HG03066 (cell line): ENCODE results near the gene PRR16.

Experiments
- ATAC-seq: cut with Tn5 transposase; IDR thresholded peaks from one replicate; pipeline ENCODE4 v1.9.1; 2021; ENCODE audit warnings: low read depth; ENCODE audit not compliant: unreplicated experiment

Gene PRR16

GRCh38 chr5:120461251-120461650, 2.8 kb upstream of the PRR16 start:
- no peak for ATAC-seq

- ATAC-seq, result no peak
Observed at GRCh38 chr5:120463006-120463680, 957 bp upstream of the PRR16 start.

GRCh38 chr5:120464627-120465435, 731 bp downstream of the PRR16 start:
- ATAC-seq, result no peak

GRCh38 chr5:120465436-120465961, 1.4 kb downstream of the PRR16 start:
- no peak for ATAC-seq

- ATAC-seq, result no peak
Observed at GRCh38 chr5:120466341-120467006, 2.4 kb downstream of the PRR16 start.

GRCh38 chr5:120471971-120472370, 7.9 kb downstream of the PRR16 start:
- no peak for ATAC-seq

- no peak for ATAC-seq
Observed at GRCh38 chr5:120472911-120473310, 8.8 kb downstream of the PRR16 start.

GRCh38 chr5:120473332-120473731, 9.2 kb downstream of the PRR16 start:
- no peak for ATAC-seq

GRCh38 chr5:120476063-120476462, 12.0 kb downstream of the PRR16 start:
- no peak for ATAC-seq

GRCh38 chr5:120479066-120479465, 15.0 kb downstream of the PRR16 start:
- ATAC-seq, result no peak

- no peak for ATAC-seq
Observed at GRCh38 chr5:120499876-120500563, 35.9 kb downstream of the PRR16 start.

GRCh38 chr5:120502531-120502930, 38.4 kb downstream of the PRR16 start:
- no peak for ATAC-seq

- no peak for ATAC-seq
Observed at GRCh38 chr5:120503341-120503740, 39.2 kb downstream of the PRR16 start.

GRCh38 chr5:120504057-120504456, 40.0 kb downstream of the PRR16 start:
- ATAC-seq, result no peak

- ATAC-seq, result no peak
Observed at GRCh38 chr5:120507197-120507596, 43.1 kb downstream of the PRR16 start.

- no peak for ATAC-seq
Observed at GRCh38 chr5:120507800-120508463, 43.8 kb downstream of the PRR16 start.

GRCh38 chr5:120509053-120509452, 45.0 kb downstream of the PRR16 start:
- no peak for ATAC-seq

GRCh38 chr5:120510098-120510637, 46.1 kb downstream of the PRR16 start:
- ATAC-seq, result no peak

GRCh38 chr5:120510994-120511686, 47.0 kb downstream of the PRR16 start:
- no peak for ATAC-seq
